ENCODE results near the gene PCDH12.

Gene PCDH12

DNA sequence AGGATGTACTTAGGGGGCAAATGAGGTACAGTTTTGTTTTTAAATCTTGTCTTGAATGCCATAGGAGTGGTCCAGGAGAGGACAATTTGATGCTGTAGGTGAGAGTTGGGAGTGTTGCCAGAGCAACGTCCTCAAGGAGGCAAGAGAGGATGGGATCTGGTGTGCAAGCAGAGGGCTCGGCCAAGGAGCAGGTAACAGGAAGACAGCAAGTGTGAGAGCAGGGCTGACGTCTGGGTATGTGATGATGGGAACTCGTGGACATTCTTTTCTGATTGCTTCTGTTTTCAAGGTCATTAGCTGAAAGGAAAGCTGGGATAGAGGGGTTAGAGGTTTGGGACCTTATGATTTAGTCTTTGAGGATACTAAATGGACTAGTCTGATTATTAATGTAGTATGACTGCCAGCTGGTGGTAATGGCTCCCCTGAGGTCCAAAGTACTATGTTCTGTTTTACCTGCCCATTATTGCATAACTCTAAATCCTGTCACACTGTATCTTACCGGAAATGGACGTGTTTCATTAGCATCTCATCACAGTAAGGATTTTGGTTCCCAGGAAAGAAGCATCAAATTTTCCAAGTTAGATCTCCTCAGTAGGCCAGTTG is 39.5 kb upstream of the PCDH12 start:
- TF ChIP-seq, protein P1, sequence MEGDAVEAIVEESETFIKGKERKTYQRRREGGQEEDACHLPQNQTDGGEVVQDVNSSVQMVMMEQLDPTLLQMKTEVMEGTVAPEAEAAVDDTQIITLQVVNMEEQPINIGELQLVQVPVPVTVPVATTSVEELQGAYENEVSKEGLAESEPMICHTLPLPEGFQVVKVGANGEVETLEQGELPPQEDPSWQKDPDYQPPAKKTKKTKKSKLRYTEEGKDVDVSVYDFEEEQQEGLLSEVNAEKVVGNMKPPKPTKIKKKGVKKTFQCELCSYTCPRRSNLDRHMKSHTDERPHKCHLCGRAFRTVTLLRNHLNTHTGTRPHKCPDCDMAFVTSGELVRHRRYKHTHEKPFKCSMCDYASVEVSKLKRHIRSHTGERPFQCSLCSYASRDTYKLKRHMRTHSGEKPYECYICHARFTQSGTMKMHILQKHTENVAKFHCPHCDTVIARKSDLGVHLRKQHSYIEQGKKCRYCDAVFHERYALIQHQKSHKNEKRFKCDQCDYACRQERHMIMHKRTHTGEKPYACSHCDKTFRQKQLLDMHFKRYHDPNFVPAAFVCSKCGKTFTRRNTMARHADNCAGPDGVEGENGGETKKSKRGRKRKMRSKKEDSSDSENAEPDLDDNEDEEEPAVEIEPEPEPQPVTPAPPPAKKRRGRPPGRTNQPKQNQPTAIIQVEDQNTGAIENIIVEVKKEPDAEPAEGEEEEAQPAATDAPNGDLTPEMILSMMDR (IDR thresholded peaks at IDR 0.05; ENCODE audit: insufficient read depth, low read depth, low read length, missing control alignments) = no peak
- no peak for DNase-seq (ENCODE audit: low read depth)
- H3K4me3 ChIP-seq (ENCODE audit: low read depth, low read length) = no peak overlapping the region

DNA sequence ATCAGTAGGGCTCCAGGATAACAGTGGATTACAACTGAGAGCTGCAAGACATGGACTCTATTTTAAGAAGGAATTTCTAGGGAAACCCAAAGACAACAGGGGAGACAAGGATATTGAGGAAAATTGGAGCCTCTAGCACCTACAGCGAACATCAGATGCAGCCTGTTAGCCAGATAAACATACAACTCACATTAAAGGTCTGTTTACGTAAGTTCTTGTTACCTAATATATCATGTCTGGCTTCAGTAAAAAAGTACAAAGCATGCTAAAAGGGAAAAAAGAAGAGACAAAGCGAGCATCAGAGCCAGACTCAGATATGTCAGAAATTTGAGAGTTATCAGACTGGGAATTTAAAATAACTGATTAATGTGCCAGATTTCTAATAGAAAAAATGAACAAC is 37.7 kb upstream of the PCDH12 start:
- TF ChIP-seq, protein P1 (IDR thresholded peaks at IDR 0.05; ENCODE audit: insufficient read depth, low read depth, low read length, missing control alignments) = no peak
- H3K4me3 ChIP-seq (ENCODE audit: low read depth, low read length) = no peak overlapping the region
- no peak for DNase-seq (ENCODE audit: low read depth)

DNA sequence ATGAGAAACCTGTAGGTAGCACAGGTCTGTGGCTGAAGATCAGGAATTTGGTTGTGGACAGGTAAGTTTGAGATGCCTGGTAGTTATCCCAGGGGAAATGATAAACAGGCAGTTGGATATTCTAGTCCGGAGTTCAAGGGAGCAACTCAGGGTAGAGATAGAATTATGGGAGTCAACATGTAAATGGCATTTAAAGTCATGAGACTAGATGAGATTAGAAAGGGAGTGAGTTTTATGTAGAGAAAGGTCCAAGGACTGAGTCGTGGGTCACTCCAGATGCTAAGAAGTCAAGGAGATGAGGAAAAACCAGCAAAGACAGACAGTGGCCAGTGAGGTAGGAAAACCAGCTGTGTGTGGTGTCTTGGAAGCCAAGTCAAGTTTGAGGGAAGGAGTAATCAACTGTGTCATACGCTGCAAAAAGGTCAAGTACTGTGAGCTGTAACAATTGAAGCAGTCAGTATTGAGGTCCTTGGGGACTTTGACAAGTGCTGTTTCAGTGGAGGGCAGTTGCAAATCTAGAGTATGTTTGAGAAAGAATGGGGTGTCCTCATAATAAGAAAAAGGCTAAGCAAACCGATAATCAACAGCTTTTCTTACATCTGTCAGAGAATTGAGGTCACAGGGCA is 36.6 kb upstream of the PCDH12 start:
- H3K4me3 ChIP-seq (ENCODE audit: low read depth, low read length) = no peak overlapping the region
- DNase-seq (ENCODE audit: low read depth) = no peak
- TF ChIP-seq, protein P1 (IDR thresholded peaks at IDR 0.05; ENCODE audit: insufficient read depth, low read depth, low read length, missing control alignments) = no peak

DNA sequence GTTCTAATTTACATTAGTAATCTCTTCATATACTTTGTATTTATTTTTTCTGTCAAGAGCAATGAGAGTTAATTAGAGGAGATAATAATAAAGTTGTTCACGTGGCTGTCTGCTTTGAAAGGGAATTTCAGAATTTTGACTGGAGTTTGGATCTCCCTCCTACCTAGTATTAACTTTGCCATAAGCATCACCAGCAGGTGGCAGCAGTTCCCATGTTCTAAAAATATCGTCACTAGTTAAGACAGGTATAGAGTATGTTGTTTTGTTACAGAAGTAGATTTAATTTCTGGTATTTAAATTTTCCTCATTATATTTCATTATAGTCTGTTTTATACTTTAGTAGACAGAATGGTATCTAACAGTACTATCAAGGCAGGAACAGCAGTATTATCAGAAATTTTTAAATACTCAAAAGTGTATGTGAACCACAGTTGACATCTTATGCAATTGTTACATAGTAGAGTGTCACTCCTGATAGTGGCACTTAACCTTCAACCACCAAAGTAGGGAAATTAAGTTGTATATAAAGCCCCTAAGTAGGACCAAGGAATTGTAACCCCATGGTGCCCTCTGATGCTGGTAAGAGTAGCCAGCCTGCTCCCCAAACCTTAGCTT is 34.5 kb upstream of the PCDH12 start:
- TF ChIP-seq, protein P1 (IDR thresholded peaks at IDR 0.05; ENCODE audit: insufficient read depth, low read depth, low read length, missing control alignments) = peak; percentile 65
- H3K4me3 ChIP-seq (ENCODE audit: low read depth, low read length) = no peak overlapping the region
- DNase-seq (ENCODE audit: low read depth) = peak; percentile 73

DNA sequence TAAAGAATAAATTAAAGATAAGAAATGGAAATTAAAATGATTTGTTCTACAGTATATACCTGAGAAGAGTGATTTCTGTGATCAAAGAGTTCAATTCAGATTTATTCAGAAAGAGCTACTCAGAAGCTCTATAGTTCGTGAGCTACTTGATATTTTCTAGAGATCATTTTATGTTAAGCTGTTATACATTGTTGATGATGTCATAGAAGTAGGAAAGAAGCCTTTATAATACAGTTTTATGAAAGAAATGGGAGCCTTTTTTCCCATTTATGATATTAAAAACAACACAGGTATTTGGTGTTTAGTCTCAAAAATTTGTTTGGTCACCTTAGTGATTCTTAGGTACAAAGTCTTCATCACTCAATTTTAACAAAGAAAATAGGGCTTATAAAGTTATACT is 31.7 kb upstream of the PCDH12 start:
- TF ChIP-seq, protein P1 (IDR thresholded peaks at IDR 0.05; ENCODE audit: insufficient read depth, low read depth, low read length, missing control alignments) = no peak
- DNase-seq (ENCODE audit: low read depth) = no peak
- no peak overlapping the region for H3K4me3 ChIP-seq (ENCODE audit: low read depth, low read length)

DNA sequence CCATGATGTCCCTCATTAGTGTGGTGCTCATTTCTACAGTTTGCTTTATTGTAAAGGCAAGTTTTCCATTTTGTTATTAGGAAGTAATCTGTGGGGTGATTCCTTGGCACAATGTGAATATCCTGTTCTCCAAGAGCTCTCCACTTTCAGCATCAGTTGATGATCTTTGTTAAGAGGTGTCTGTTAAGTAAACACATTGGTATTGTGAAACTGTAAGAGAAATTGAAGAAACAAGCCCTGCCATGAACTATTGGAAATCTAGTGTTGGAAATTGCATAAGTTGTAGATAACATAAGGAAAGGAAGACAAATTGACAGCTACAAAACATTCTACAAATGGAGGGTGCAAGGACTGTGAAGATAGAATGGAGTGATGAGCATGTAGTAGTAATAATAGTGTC is 28.1 kb upstream of the PCDH12 start:
- TF ChIP-seq, protein P1 (IDR thresholded peaks at IDR 0.05; ENCODE audit: insufficient read depth, low read depth, low read length, missing control alignments) = no peak
- no peak overlapping the region for H3K4me3 ChIP-seq (ENCODE audit: low read depth, low read length)
- no peak for DNase-seq (ENCODE audit: low read depth)

Measured in GM12865 (cell line).